HUES6 (cell line): ENCODE data around the gene TAOK2.

ENCODE experiments used
- H3K27ac ChIP-seq: 2 replicates; pipeline ENCODE4 v1.7.0; 2013; ENCODE audit warnings: low read depth, mild to moderate bottlenecking, low read length, inconsistent platforms
- H3K27me3 ChIP-seq: 2 replicates; pipeline ENCODE4 v1.6.1; 2013; ENCODE audit warnings: low read length; ENCODE audit not compliant: control insufficient read depth, insufficient read depth
- H3K36me3 ChIP-seq: 2 replicates; pipeline ENCODE4 v1.6.1; 2013; ENCODE audit warnings: low read length; ENCODE audit not compliant: control insufficient read depth, insufficient read depth
- H3K4me1 ChIP-seq: 2 replicates; pipeline ENCODE4 v1.6.1; 2013; ENCODE audit warnings: low read length; ENCODE audit not compliant: control insufficient read depth, insufficient read depth
- H3K4me3 ChIP-seq: 2 replicates; pipeline ENCODE4 v1.5.1; 2013; ENCODE audit warnings: low read depth, low read length
- H3K9ac ChIP-seq: one replicate; pipeline ENCODE4 v1.6.1; 2013; ENCODE audit warnings: mild to moderate bottlenecking, low read length
- H3K9me3 ChIP-seq: 2 replicates; pipeline ENCODE4 v1.6.1; 2013; ENCODE audit warnings: low read depth, low read length; ENCODE audit not compliant: control insufficient read depth, insufficient read depth

TAOK2 gene

GRCh38 chr16:29995911-29996765 is 22.5 kb downstream of the TAOK2 start, which contains the start of gene INO80E:
Gene INO80E (plus strand): TSS chr16:29996241. CDS start chr16:29996311, 70 bp downstream.
- peak within 1 kb of the TSS; percentile 97 for H3K9ac ChIP-seq
- H3K9me3 ChIP-seq: no peaks in the 10 kb centered on the region
- no peaks in the 10 kb centered on the region for H3K4me1 ChIP-seq
- H3K4me3 ChIP-seq: peak within 1 kb of the TSS; percentile 87
- peak within 1 kb of the TSS; percentile 95 for H3K27ac ChIP-seq
- H3K36me3 ChIP-seq: peaks cover 39% of the 10 kb centered on the region
- H3K27me3 ChIP-seq: no peaks in the 10 kb centered on the region

GRCh38 chr16:29996766-29997250 is 23.1 kb downstream of the TAOK2 start:
- H3K27ac ChIP-seq: no peak overlapping the region
- no peaks in the 10 kb centered on the region for H3K27me3 ChIP-seq
- peak overlapping the region; percentile 74 for H3K9ac ChIP-seq

DNA sequence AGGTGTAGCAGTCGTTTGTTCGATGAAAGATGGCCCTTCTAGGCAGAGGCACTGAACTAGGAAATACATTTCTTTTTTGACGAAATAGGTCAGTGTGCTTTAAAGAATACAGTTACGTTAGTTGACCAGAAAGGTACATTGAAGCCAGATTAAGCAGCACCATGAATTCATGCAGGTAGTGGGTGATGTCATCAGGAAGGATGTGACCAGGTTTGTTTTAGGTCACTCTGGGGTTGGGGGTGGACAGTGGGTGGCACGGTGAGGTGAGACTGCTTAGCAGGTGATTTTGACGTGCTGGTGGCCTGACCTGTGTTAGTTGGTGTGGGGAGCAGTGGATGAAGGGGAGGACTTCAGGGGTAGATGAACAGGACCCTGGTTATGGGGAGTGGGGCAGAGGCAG is 25.9 kb downstream of the TAOK2 start:
- H3K27me3 ChIP-seq: no peaks in the 10 kb centered on the region
- H3K9me3 ChIP-seq: no peaks in the 10 kb centered on the region
- H3K4me1 ChIP-seq: no peaks in the 10 kb centered on the region
- no peak overlapping the region for H3K9ac ChIP-seq
- no peak overlapping the region for H3K4me3 ChIP-seq
- H3K27ac ChIP-seq: no peak overlapping the region
- H3K36me3 ChIP-seq: peaks cover 31% of the 10 kb centered on the region

More at GRCh38 chr16:29996766-29997250, 23.1 kb downstream of the TAOK2 start:
- Histone ChIP-seq H3K4me1 (no peaks in the 10 kb centered on the region), H3K4me3 (peak overlapping the region; percentile 87), H3K36me3 (peaks cover 34% of the 10 kb centered on the region), H3K9me3 (no peaks in the 10 kb centered on the region)

- no peaks in the 10 kb centered on the region for H3K9me3 ChIP-seq
- H3K4me1 ChIP-seq: no peaks in the 10 kb centered on the region
- no peak overlapping the region for H3K9ac ChIP-seq
- H3K4me3 ChIP-seq: no peak overlapping the region
- no peaks in the 10 kb centered on the region for H3K27me3 ChIP-seq
- H3K36me3 ChIP-seq: peaks cover 35% of the 10 kb centered on the region
- H3K27ac ChIP-seq: no peak overlapping the region
These were observed 27.3 kb downstream of the TAOK2 start for GRCh38 chr16:30000735-30001631.

DNA sequence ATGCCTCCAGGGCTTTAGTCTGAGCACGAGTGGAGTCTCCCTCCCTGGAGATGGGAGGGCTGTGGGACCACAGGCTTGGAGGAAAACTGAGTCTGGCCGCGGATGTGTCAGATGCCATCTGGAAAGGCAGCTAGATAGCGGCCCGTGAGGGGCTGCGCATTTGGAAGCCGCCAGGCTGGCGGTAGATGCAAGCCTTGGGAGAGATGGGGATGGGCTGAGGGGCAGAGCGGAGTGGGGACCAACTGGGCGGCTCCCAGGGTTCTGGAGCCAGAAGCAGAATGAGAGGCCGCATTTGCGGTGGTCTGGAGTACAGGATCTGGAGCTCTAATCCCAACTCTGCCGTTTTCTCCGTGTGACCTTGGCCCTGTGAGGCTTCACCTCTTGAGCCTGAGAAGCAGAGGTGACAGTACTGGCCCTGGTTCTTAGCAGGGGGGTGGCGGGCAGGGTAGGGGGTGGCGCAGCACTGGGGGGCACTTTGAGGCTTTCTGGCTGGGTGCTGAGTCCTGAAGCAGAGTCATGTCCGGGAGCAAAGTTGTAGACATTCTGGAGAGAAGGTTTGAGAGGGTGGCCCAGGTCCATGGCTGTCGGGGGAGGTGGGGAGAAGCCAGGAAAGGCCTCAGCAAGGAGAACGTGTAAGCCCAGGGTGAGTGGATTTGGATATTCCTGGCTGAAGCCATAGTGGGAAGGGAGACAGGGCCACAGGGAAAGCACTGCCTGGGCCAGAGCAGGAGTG is 29.1 kb downstream of the TAOK2 start:
- no peak overlapping the region for H3K27ac ChIP-seq
- no peaks in the 10 kb centered on the region for H3K9me3 ChIP-seq
- H3K36me3 ChIP-seq: peaks cover 40% of the 10 kb centered on the region
- no peak overlapping the region for H3K4me3 ChIP-seq
- H3K4me1 ChIP-seq: no peaks in the 10 kb centered on the region
- no peak overlapping the region for H3K9ac ChIP-seq
- H3K27me3 ChIP-seq: no peaks in the 10 kb centered on the region

GRCh38 chr16:30003670-30004423 is 30.2 kb downstream of the TAOK2 start:
- H3K27ac ChIP-seq: no peak overlapping the region
- peaks cover 39% of the 10 kb centered on the region for H3K36me3 ChIP-seq
- H3K9ac ChIP-seq: no peak overlapping the region
- no peaks in the 10 kb centered on the region for H3K9me3 ChIP-seq
- H3K4me1 ChIP-seq: no peaks in the 10 kb centered on the region
- H3K27me3 ChIP-seq: peaks cover 2% of the 10 kb centered on the region; the same call in 1 of the 2 replicates
- H3K4me3 ChIP-seq: no peak overlapping the region

GRCh38 chr16:30004424-30004776 is 30.7 kb downstream of the TAOK2 start:
- H3K4me1 ChIP-seq: no peaks in the 10 kb centered on the region
- H3K9me3 ChIP-seq: no peaks in the 10 kb centered on the region
- no peak overlapping the region for H3K27ac ChIP-seq
- no peak overlapping the region for H3K4me3 ChIP-seq
- H3K36me3 ChIP-seq: peaks cover 36% of the 10 kb centered on the region
- no peak overlapping the region for H3K9ac ChIP-seq
- peaks cover 8% of the 10 kb centered on the region for H3K27me3 ChIP-seq

DNA sequence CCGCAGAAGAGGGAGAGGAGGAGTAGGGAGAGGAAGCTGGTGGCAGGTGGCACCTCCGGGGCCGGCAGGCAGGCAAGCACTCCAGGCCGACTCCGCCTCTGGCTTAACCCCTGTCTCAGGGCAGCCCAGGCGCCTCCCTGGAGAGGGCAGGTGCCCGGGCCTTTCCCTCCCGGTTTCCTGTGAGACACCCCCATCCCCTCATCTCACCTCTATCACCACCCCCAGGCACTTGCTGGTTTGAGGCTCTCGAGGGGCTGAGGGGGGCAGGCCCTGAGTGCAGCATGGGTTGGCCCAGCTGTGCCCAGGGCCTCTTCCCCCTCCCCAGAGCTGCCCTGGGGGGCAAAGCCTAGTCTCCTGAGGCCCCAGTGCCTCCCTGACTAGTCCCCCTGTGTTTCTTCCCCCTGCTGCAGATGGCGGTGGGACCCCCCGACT is 31.2 kb downstream of the TAOK2 start:
- Histone ChIP-seq H3K9ac (no peak overlapping the region), H3K9me3 (no peaks in the 10 kb centered on the region)

DNA sequence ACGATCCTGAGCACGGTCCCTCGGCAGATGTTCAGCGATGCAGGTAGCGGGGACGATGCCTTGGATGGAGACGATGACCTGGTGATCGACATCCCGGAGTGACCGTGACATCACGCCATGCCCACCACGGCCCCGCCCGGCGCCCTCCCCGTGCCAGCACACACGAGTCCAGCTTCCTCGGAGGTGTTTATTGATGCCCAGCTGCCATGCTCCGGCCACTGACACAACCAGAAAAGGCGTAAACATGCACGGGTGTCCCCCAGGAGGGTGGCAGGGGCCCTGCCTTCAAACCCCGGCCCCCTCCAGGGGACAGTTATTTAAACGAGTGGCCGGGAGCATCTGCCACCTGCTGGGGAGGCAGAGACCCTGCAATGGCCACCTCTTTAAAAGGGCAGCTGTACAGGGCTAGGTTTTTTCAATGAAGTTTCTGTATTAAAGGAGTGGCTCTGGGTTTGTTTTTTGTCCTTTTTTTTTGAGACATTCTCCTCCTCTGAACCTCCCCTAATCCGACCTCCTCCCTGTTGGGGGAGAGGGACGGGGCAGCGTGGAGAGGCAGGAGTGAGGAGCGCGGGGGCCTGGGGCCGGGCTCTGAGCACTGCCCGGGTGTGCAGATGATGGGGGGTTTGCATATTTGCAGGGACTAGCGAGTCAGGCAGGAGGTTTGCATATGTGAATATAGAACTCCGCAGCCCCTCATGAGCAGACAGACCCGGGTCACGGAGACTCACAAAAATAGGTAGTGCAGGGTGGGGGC is 31.9 kb downstream of the TAOK2 start:
- Histone ChIP-seq H3K9ac (no peak overlapping the region), H3K4me3 (no peak overlapping the region), H3K27ac (no peak overlapping the region), H3K36me3 (peaks cover 31% of the 10 kb centered on the region), H3K4me1 (peaks cover 6% of the 10 kb centered on the region; the same call in 1 of the 2 replicates), H3K27me3 (peaks cover 19% of the 10 kb centered on the region), H3K9me3 (no peaks in the 10 kb centered on the region)

More for the DNA sequence above, 31.2 kb downstream of the TAOK2 start:
- Histone ChIP-seq H3K4me3 (no peak overlapping the region), H3K27me3 (peaks cover 12% of the 10 kb centered on the region), H3K36me3 (peaks cover 33% of the 10 kb centered on the region), H3K4me1 (0 out of 2 replicates have a peak, but pooled peaks cover under 1% of the 10 kb centered on the region), H3K27ac (no peak overlapping the region)
